Gastrocnemius medialis (tissue), 4 donors: Measurements from ENCODE around the gene AIFM2.

Experiments
- CTCF ChIP-seq, 5 experiments: fragments of 450-650 bp in 3 of 5; fragments of 200-600 bp in 2 of 5; sonication (generic) in 2 of 5; IDR thresholded peaks in 4 of 5; conservative IDR thresholded peaks in 1 of 5; 1 replicate in 4 of 5; 2 replicates in 1 of 5; pipeline ENCODE4 v1.5.1; 2016 to 2019; ENCODE audit warnings: antibody characterized with exemption in 5 of 5, mild to moderate bottlenecking in 3 of 5, moderate library complexity in 3 of 5
- POLR2A ChIP-seq, 2 donors: fragments of 450-650 bp; IDR thresholded peaks; one replicate each; pipeline ENCODE4 v1.6.1; 2017; ENCODE audit warnings: antibody characterized with exemption in 2 of 2, mild to moderate bottlenecking in 2 of 2, moderate library complexity in 2 of 2

- no peak for TF ChIP-seq CTCF (IDR thresholded peaks at IDR 0.05 in 4 of 5, conservative IDR thresholded peaks at IDR 0.05 in 1 of 5)
- no peak for TF ChIP-seq POLR2A (IDR thresholded peaks at IDR 0.05)
These were observed 42.6 kb downstream of the AIFM2 start for GRCh38 chr10:70090013-70090412.
